ENCODE measurements around the gene CRIP1. TPM values are rescaled to one million over a fixed set of nuclear protein-coding genes. Genes with fewer than 3 reads are reported as not detected.
A peak's percentile ranks its signal among the peaks of the same experiment; 100 is the strongest.

CRIP1 gene
- polyA plus RNA-seq, 1 experiment: 0.90 TPM

DNA sequence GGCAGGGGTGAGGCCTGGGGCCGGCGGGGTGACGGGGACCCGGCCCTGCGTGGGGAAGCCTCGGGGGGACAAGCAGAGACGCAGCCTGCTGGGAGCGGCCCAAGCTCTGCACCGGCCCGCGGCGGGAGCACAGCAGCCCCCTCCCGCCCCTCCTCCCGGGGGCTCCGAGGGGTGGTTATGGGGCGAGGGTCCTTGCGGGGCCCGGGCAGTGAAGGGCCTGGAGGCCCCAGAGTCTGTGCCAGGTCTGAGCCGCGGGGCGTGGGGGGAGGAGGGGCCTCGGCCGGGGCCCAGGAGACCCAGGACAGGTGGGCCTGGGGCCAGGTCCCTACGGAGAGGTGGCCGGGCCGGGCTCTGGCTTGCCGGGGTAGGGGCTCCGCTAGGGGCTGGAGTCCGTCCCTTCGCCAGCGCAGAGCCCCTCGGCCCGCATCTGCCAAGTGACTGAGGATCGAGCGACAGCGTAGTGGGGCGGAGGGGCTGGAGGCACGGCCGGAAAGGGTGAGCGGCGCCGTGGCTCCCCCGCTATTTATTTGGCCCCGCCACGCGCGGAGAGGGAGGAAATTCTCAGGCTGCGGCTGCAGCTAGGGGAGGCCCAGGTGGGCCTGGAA lies 40.2 kb downstream of the CRIP1 start:
- Histone ChIP-seq H3K27me3 (ENCODE audit: control insufficient read depth, insufficient read depth, low read length) (no peaks in the 10 kb centered on the region), H3K36me3 (ENCODE audit: control insufficient read depth, insufficient read depth, low read length) (no peaks in the 10 kb centered on the region; the same call in 1 of the 2 replicates), H3K4me3 (ENCODE audit: low read depth, low read length) (peak overlapping the region; percentile 76)
- ChIA-PET POLR2A (no interaction called here), CTCF (interaction anchor here (1.5 to 1.8 kb wide), 2 partner anchors 38 to 157 kb away, joined by 4 to 6 read pairs; no protein-coding TSS in a partner anchor)
- DNase-seq (ENCODE audit: low read depth): no peak
- TF ChIP-seq, protein P1, sequence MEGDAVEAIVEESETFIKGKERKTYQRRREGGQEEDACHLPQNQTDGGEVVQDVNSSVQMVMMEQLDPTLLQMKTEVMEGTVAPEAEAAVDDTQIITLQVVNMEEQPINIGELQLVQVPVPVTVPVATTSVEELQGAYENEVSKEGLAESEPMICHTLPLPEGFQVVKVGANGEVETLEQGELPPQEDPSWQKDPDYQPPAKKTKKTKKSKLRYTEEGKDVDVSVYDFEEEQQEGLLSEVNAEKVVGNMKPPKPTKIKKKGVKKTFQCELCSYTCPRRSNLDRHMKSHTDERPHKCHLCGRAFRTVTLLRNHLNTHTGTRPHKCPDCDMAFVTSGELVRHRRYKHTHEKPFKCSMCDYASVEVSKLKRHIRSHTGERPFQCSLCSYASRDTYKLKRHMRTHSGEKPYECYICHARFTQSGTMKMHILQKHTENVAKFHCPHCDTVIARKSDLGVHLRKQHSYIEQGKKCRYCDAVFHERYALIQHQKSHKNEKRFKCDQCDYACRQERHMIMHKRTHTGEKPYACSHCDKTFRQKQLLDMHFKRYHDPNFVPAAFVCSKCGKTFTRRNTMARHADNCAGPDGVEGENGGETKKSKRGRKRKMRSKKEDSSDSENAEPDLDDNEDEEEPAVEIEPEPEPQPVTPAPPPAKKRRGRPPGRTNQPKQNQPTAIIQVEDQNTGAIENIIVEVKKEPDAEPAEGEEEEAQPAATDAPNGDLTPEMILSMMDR (IDR thresholded peaks at IDR 0.05; ENCODE audit: insufficient read depth, low read depth, low read length): no peak

DNA sequence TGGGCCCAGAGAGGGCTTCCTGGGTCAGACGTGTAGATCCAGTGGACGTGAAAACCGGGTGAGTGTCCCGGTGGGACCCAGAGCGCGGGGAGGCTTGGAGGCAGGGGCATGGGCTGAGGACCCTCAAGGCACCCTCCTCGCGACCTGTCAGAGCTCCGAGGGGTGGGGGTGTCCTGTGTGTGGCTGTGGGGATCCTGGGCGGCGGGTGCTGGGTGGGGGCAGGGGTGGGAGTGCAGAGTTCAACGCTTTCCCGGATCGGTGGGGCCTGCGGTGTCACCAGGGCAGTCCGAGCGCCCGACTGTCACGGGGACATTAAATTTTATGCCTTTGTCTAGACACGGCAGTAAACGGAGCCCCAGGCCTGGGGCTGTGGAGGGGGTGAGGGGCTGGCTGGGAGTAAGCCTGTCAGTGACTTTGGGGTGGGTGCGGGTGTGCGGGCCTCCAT lies 40.7 kb downstream of the CRIP1 start:
- ChIA-PET POLR2A (no interaction called here), CTCF (interaction anchor here (1.5 to 2.2 kb wide), 3 partner anchors 38 to 157 kb away, joined by 4 to 19 read pairs (median 6); no protein-coding TSS in a partner anchor)
- DNase-seq (ENCODE audit: low read depth): no peak
- no peaks in the 10 kb centered on the region for H3K27me3 ChIP-seq (ENCODE audit: control insufficient read depth, insufficient read depth, low read length)
- TF ChIP-seq, protein P1 (IDR thresholded peaks at IDR 0.05; ENCODE audit: insufficient read depth, low read depth, low read length): no peak
- H3K36me3 ChIP-seq (ENCODE audit: control insufficient read depth, insufficient read depth, low read length): no peaks in the 10 kb centered on the region; the same call in 1 of the 2 replicates
- peak overlapping the region; percentile 76 for H3K4me3 ChIP-seq (ENCODE audit: low read depth, low read length)

DNA sequence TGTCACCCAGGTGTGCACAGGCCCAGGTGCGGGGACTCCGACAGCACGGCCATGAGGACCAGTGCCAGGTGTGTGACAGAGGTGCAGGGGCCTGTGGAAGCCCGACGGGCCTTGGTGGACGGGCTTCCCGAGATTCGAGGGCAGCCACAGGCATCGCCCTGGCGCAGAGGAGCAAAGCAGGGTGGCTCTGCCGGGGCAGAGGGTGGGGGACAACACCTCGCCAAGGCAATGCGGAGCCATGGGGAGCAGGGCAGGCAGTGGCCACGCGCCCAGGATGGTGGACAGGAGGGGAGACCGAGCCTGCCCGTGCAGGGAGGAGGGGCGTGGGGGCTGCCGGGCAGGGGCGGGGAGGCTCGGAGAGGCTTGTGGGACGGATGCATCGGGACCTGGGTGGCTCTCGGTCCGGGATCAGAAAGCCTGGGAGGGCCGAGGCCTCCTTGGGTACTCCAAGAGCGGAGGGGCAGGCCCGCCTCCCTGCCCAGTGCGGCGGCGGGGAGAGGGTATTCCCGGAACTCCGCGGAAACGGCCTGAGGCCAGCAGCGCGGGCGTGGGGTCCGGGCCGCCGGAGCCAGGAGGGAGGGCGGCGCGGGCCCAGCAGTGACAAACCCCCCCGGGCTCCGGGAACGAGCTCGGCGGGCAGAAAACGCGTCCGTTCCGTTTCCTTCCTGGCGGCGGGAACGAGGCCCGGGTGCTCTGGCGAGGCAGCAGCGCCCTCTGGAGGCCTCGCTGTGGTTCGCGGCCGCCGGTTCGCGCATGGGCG lies 41.3 kb downstream of the CRIP1 start:
- DNase-seq (ENCODE audit: low read depth): no peak
- CTCF ChIA-PET: interaction anchor here (0.6 to 2.2 kb wide), 15 partner anchors 9 to 508 kb away, joined by 3 to 19 read pairs (median 4); partner anchors contain the start of gene TEX22
- TF ChIP-seq, protein P1 (IDR thresholded peaks at IDR 0.05; ENCODE audit: insufficient read depth, low read depth, low read length): peak; percentile 67
- Histone ChIP-seq H3K27me3 (ENCODE audit: control insufficient read depth, insufficient read depth, low read length) (no peaks in the 10 kb centered on the region), H3K36me3 (ENCODE audit: control insufficient read depth, insufficient read depth, low read length) (no peaks in the 10 kb centered on the region; the same call in 1 of the 2 replicates), H3K4me3 (ENCODE audit: low read depth, low read length) (peak overlapping the region; percentile 76)
- POLR2A ChIA-PET: no interaction called here

DNA sequence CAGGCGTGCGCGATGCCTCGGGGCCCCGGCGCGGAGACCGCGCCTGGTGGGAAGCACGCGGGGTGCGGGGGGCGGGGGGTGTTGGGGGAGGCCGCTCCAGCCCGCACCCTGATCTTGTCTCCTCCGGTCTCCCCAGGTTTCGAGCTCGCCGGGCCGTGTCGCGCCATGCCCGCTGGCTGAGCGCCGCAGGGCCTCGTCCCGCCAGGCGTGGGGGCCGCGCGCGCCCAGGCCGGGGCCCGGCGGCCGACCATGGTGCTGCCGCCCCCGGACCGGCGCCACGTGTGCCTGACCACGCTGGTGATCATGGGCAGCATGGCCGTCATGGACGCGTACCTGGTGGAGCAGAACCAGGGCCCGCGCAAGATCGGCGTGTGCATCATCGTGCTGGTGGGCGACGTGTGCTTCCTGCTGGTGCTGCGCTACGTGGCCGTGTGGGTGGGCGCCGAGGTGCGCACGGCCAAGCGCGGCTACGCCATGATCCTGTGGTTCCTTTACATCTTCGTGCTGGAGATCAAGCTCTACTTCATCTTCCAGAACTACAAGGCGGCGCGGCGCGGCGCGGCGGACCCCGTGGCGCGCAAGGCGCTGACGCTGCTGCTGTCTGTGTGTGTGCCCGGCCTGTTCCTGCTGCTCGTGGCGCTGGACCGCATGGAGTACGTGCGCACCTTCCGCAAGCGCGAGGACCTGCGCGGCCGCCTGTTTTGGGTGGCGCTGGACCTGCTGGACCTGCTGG lies 42.1 kb downstream of the CRIP1 start:
- Histone ChIP-seq H3K4me3 (ENCODE audit: low read depth, low read length) (peak overlapping the region; percentile 23), H3K36me3 (ENCODE audit: control insufficient read depth, insufficient read depth, low read length) (no peaks in the 10 kb centered on the region; the same call in 1 of the 2 replicates), H3K27me3 (ENCODE audit: control insufficient read depth, insufficient read depth, low read length) (no peaks in the 10 kb centered on the region)
- CTCF ChIA-PET: interaction anchor here (0.6 to 2.2 kb wide), 14 partner anchors 8 to 509 kb away, joined by 3 to 19 read pairs (median 4); partner anchors contain the start of gene TEX22
- POLR2A ChIA-PET: no interaction called here
- TF ChIP-seq, protein P1 (IDR thresholded peaks at IDR 0.05; ENCODE audit: insufficient read depth, low read depth, low read length): no peak
- DNase-seq (ENCODE audit: low read depth): no peak

DNA sequence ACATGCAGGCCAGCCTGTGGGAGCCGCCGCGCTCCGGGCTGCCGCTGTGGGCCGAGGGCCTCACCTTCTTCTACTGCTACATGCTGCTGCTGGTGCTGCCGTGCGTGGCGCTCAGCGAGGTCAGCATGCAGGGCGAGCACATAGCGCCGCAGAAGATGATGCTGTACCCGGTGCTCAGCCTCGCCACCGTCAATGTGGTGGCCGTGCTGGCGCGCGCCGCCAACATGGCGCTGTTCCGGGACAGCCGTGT lies 42.6 kb downstream of the CRIP1 start:
- ChIA-PET POLR2A (no interaction called here), CTCF (interaction anchor here (0.7 to 2.2 kb wide), 4 partner anchors 10 to 159 kb away, joined by 3 to 19 read pairs (median 12); no protein-coding TSS in a partner anchor)
- Histone ChIP-seq H3K36me3 (ENCODE audit: control insufficient read depth, insufficient read depth, low read length) (no peaks in the 10 kb centered on the region; the same call in 1 of the 2 replicates), H3K27me3 (ENCODE audit: control insufficient read depth, insufficient read depth, low read length) (no peaks in the 10 kb centered on the region), H3K4me3 (ENCODE audit: low read depth, low read length) (no peak overlapping the region)
- DNase-seq (ENCODE audit: low read depth): no peak
- TF ChIP-seq, protein P1 (IDR thresholded peaks at IDR 0.05; ENCODE audit: insufficient read depth, low read depth, low read length): no peak

All from BJ (cell line).